Cerebellar cortex (tissue), 1 donor: ENCODE results near the gene FABP6.
A peak's percentile ranks its signal among the peaks of the same experiment; 100 is the strongest.

Source experiments
- DNase-seq: peaks from one replicate; pipeline ENCODE4 v3.0.0-alpha.2; 2015; ENCODE audit warnings: low spot score

The FABP6 gene

GRCh38 chr5:160262151-160263074 is 33.1 kb downstream of the FABP6 start:
- DNase-seq: no peak

GRCh38 chr5:160263326-160263855 is 34.1 kb downstream of the FABP6 start:
- no peak for DNase-seq

DNA sequence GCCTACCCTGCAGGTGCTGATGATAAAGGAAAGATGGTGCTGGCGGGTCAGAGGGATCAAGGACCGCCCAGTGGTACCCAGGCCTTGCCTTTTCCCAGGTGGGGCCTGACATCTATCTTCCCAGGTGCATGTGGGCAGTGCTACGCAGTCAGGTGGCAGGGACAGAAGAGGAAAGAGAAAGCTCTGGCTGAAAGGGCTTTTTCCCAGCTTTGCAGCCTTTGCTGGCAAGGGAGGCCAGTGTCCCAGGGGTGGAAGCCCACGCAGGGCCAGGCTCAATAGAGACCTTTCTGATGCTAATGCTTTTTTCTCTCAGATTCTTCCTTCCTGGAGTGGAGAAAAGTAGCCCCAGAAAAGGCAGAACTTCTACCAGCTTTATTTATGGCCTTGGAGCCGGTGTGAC is 36.7 kb downstream of the FABP6 start:
- no peak for DNase-seq

GRCh38 chr5:160266752-160267345 is 37.5 kb downstream of the FABP6 start:
- no peak for DNase-seq

DNA sequence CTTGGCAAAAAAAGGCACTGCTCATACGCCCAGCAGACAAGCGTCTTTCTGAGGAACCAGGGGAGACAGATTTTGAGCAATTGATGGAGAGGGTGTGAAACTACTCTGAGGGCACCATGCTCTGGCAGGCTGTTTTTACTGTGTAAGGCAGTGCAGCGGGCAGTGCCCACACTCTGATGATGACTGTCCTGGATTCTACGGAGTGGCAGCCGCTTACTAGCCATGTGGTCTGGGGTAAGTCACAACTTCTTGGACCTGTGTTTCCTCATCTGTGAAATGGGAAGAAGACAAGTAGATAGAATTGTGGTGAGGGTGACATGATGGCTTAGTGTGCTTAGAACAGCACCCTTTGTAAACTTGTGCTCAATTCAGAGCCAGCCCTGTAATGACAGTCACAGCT is 38.8 kb downstream of the FABP6 start:
- no peak for DNase-seq

DNA sequence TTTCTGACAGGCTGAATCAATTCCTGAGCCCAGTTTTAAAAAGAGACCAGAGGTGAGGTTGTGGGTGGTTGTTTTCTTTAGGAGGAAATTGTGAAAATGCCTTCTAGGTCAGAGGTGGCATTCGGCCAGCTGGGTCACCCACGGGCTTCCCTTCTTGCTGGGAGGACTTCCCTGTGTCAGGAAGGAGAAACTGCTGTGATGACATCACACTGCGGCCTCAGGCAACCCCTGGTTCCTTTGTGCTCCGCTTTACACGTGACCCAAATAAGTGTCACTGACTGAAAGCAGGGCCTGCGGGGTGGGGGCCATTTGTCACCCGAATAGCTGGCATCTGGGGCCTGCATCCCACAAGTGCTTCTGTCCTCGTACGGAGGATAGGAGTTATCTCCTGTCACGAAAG is 39.7 kb downstream of the FABP6 start:
- DNase-seq: peak; percentile 61

GRCh38 chr5:160270704-160271103 is 41.4 kb downstream of the FABP6 start:
- no peak for DNase-seq

GRCh38 chr5:160271396-160271795 is 42.1 kb downstream of the FABP6 start:
- DNase-seq: no peak

- DNase-seq: no peak
Observed at GRCh38 chr5:160271836-160272235, 42.5 kb downstream of the FABP6 start.

DNA sequence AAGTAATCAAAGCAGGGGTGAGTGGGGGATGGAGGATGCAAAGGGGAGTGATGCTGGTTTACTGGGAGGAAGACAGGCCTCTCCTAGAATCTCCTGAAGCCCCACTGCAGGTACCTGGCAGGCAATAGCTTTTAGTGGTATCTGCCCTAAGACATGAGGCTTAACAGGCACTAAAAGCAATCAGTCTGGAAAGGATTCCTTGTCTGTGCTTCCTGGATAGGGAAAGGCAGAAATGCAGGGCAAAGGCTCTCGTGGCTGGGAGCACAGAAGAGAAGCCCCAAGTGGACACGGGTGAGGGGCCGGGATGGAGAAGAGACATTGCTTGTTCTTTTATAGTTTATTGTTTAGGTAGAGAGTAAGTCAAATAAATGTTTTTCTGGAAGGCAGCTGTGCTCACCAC is 43.0 kb downstream of the FABP6 start:
- DNase-seq: no peak

GRCh38 chr5:160272889-160273288 is 43.6 kb downstream of the FABP6 start:
- no peak for DNase-seq

GRCh38 chr5:160274483-160274931 is 45.2 kb downstream of the FABP6 start:
- DNase-seq: no peak

DNA sequence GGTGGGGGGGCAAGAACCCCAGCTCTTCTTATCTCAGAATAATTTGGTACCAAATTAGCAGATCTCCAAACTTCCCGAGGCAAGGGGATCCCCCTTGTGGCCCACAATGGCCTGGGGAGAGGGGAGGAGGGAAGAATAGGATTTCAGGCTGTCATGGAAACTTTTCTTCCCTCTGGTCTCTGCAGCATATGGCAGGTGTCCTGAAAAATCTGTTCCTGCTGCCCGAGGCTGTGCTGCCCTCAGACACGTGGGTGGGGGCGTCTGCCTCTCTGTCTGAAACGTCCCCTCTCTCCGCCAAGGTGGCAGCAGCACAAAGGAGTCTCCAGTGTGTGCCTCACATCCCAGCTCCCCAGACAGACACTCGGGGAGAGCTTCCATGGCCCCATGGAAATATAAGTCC is 49.0 kb downstream of the FABP6 start:
- DNase-seq: peak; percentile 74

GRCh38 chr5:160280384-160281095 is 51.2 kb downstream of the FABP6 start:
- no peak for DNase-seq

DNA sequence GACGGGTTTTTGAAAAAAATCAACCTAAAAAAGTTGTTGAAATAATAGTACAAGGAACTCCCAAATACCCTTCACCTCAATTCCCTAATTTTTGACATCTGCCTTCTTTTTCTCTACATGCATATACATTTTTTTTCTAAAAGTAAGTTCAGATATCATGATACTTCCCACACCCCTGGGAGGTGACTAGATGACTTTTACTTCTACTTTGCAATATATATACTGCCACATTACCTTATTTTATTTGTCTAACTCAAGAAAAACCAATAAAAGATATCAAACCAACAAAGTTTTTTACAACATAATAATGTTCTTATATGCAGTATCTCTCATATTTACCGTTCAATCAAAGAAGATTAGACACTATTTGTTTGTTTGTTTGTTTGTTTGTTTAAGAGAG is 52.0 kb downstream of the FABP6 start:
- DNase-seq: no peak

- DNase-seq: no peak
Observed at GRCh38 chr5:160284291-160284873, 55.1 kb downstream of the FABP6 start.

DNA sequence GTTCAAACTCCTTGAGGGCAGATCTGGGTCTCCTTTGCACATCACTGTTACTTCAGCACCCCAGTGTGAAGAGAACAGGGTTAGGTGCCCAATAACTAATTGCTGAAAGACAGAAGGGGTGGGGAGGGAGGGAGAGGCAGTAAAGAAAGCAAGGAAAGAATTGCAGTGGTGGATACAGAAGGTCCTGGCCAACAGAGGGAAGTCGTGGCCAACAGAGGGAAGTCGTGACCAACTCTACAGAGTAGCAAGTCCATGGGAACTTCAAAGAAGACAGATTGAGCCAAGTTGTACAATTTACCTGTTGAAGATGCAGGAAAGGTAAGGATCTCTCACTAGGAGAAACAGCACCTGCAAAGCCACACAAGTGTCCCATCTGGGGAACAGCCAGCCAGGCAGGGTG is 56.0 kb downstream of the FABP6 start:
- no peak for DNase-seq

DNA sequence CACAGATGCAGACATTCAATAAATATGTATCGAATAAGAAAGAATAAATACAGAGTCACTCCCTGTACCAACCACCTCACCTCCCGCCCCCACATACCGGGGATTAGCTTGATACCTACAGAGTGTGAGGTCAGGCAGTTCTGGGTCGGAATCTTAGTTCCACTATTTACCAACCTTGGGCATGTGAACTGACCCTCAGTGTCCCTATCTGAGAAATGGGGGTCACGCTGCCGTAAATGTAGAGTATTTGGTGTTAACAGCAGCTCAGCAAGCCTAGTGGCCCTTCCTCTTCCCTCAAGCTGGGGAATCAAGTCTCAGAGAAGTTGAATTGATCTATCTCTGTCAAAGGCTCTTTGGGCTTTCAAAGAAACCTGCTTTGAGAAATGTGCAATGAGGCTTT is 57.6 kb downstream of the FABP6 start:
- DNase-seq: no peak

GRCh38 chr5:160287378-160288051 is 58.2 kb downstream of the FABP6 start:
- peak; percentile 90 for DNase-seq
